ENCODE data around the gene GIN1. TPM values are rescaled to one million over a fixed set of nuclear protein-coding genes. Genes with fewer than 3 reads are reported as not detected.

Gene GIN1
- total RNA-seq, 1 experiment from 2014 or later: 6.6 TPM

GRCh38 chr5:103094737-103095136, 25.2 kb downstream of the GIN1 start:
- H2BK15ac ChIP-seq (ENCODE audit: low read depth, low read length): no peak overlapping the region
- Mint-ChIP-seq H3K4me3 (no peak overlapping the region), H3K36me3 (ENCODE audit: insufficient read depth in 1 of 3, low read depth in 3 of 3) (peaks cover 0 to 9% (median 3%) of the 10 kb centered on the region in 3 experiments; a peak in 4 of 7 replicates), H3K27ac (no peak overlapping the region), H3K27me3 (ENCODE audit: low read depth) (no peaks in the 10 kb centered on the region), H3K9me3 (no peaks in the 10 kb centered on the region), H3K4me1 (no peaks in the 10 kb centered on the region)
- H3K18ac ChIP-seq (ENCODE audit: insufficient read length, low read depth, low read length): no peak overlapping the region
- no peak overlapping the region for H2AFZ ChIP-seq (ENCODE audit: low read length)
- no peak overlapping the region for H3K23ac ChIP-seq (ENCODE audit: insufficient read length, low read depth, low read length)
- no peak overlapping the region for H2AK5ac ChIP-seq (ENCODE audit: insufficient read length, low read length)
- H3K23me2 ChIP-seq (ENCODE audit: insufficient read length, low read depth, low read length, poor library complexity, severe bottlenecking): no peaks in the 10 kb centered on the region
- H4K91ac ChIP-seq (ENCODE audit: insufficient read length, low read depth, low read length): no peak overlapping the region
- H3K14ac ChIP-seq (ENCODE audit: insufficient read depth, low read length): no peak overlapping the region
- DNase-seq: no peak
- H2BK120ac ChIP-seq (ENCODE audit: low read depth, low read length, poor library complexity, severe bottlenecking): no peak overlapping the region
- H2BK5ac ChIP-seq (ENCODE audit: insufficient read length, low read length): no peak overlapping the region
- H4K20me1 ChIP-seq (ENCODE audit: control insufficient read depth, insufficient read depth, insufficient read length): no peaks in the 10 kb centered on the region
- H2BK20ac ChIP-seq (ENCODE audit: low read depth, low read length, poor library complexity, severe bottlenecking): no peak overlapping the region
- H3K4me1 ChIP-seq (ENCODE audit: insufficient read depth, low read length): no peaks in the 10 kb centered on the region
- no peak overlapping the region for H4K8ac ChIP-seq (replicated peaks; ENCODE audit: insufficient read length, low read depth, low read length)
- no peak overlapping the region for H2BK12ac ChIP-seq (ENCODE audit: insufficient read length, low read depth, low read length)
- H3K9ac ChIP-seq (ENCODE audit: extremely low read depth, insufficient read length, low read length): no peak overlapping the region
- no peak overlapping the region for H3K4me2 ChIP-seq (ENCODE audit: insufficient read depth, insufficient read length, low read length)
- no peak overlapping the region for H3K4ac ChIP-seq (ENCODE audit: low read depth, low read length)
- TF ChIP-seq CTCF (conservative IDR thresholded peaks at IDR 0.05): no peak
- H3K56ac ChIP-seq (ENCODE audit: insufficient read length, low read depth, low read length): no peak overlapping the region
- no peaks in the 10 kb centered on the region for H3K79me1 ChIP-seq (ENCODE audit: insufficient read depth, low read depth, low read length, poor library complexity, severe bottlenecking)
- no peaks in the 10 kb centered on the region for H3K27me3 ChIP-seq (ENCODE audit: insufficient read depth, low read length)
- whole genome bisulfite sequencing (ENCODE audit: extremely low coverage, insufficient read length, low lambda C conversion rate): no CpG with 5 or more reads among the region's 2 CpGs
- no peaks in the 10 kb centered on the region for H3K79me2 ChIP-seq (ENCODE audit: insufficient read depth, low read length)
- H3K27ac ChIP-seq (ENCODE audit: insufficient read length, low read depth, low read length): no peak overlapping the region
- H3K9me3 ChIP-seq (ENCODE audit: control insufficient read depth, low read depth, low read length): no peaks in the 10 kb centered on the region
- H3T11ph ChIP-seq (ENCODE audit: low read length): no peak overlapping the region
- H4K5ac ChIP-seq (ENCODE audit: insufficient read length, low read depth, low read length): no peak overlapping the region
